Peyer's patch (tissue), 4 donors: ENCODE measurements around the gene MARK3. TPM values are rescaled to one million over a fixed set of nuclear protein-coding genes. Genes with fewer than 3 reads are reported as not detected.
"Not testable (repeated sequence)": the region's sequence is repeated elsewhere in the genome, so short reads cannot be mapped to it uniquely, and the experiment has no call there.

Source experiments
- DNase-seq, 3 donors: peaks; one replicate each; pipeline ENCODE4 v3.0.0-alpha.2; 2017 to 2019
- H3K27ac ChIP-seq, 4 donors: fragments of 200-600 bp; sonication (generic); one replicate each; pipeline ENCODE4 v1.5.1; 2016 to 2019
- H3K27me3 ChIP-seq, 2 donors: fragments of 200-600 bp; sonication (generic); one replicate each; pipeline ENCODE4 v1.5.1; 2019
- H3K36me3 ChIP-seq, 3 donors: fragments of 200-600 bp; sonication (generic); one replicate each; pipeline ENCODE4 v1.5.1; 2016 to 2019
- H3K4me1 ChIP-seq, 4 donors: fragments of 200-600 bp; sonication (generic); one replicate each; pipeline ENCODE4 v1.5.1; 2016 to 2019
- H3K4me3 ChIP-seq, 4 donors: fragments of 200-600 bp; sonication (generic); 1 replicate in 3 of 4; 2 replicates in 1 of 4; pipeline ENCODE4 v1.5.1; 2016 to 2019; ENCODE audit warnings: mild to moderate bottlenecking in 1 of 4
- H3K9me3 ChIP-seq, 4 donors: fragments of 200-600 bp; sonication (generic); one replicate each; pipeline ENCODE4 v1.5.1; 2016 to 2019; ENCODE audit warnings: mild to moderate bottlenecking in 1 of 4
- POLR2A ChIP-seq, 2 donors: fragments of 450-650 bp; IDR thresholded peaks; one replicate each; pipeline ENCODE4 v1.5.1; 2017; ENCODE audit warnings: antibody characterized with exemption in 2 of 2, mild to moderate bottlenecking in 2 of 2, moderate library complexity in 2 of 2
- total RNA-seq, 4 donors: library from RNA; depleted of rRNA; stranded (reverse); fragments of >200 nt; gene quantifications; one replicate each; pipeline ENCODE4 v1.1.0, GENCODE V29; 2016
- TF ChIP-seq, protein P1 (sequence below), 6 experiments: fragments of 450-650 bp in 4 of 6; fragments of 200-600 bp in 2 of 6; sonication (generic) in 1 of 6; IDR thresholded peaks; one replicate each; pipeline ENCODE4 v1.5.1; 2017 to 2019; ENCODE audit warnings: antibody characterized with exemption in 6 of 6, mild to moderate bottlenecking in 3 of 6, moderate library complexity in 1 of 6

The MARK3 gene
- total RNA-seq, 4 donors from 2014 or later, result 76.0 to 196 (median 99.5) TPM

DNA sequence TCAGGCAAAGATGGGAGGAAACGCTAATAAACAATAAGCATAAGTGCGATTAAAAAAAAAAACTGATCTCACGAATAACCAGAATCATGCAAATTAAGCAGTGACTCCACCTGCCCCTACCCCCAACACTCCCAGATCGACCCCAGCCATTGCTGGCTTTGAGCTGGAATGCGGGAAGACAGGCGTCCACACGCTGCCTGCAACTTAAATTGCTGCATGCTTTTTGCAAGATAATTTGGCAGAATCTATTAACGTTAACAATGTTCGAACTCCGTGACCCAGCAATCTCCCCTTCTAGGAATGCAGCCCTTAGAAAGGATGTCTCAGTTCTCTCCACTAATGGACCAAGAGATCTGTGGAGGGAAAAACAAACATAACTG is 138.3 kb downstream of the MARK3 start:
- Histone ChIP-seq H3K27ac (no peak overlapping the region), H3K9me3 (no peaks in the 10 kb centered on the region), H3K36me3 (no peaks in the 10 kb centered on the region), H3K4me3 (no peak overlapping the region), H3K4me1 (peaks cover 0 to 77% (median 33%) of the 10 kb centered on the region in 4 donors), H3K27me3 (peaks cover 0 to 6% of the 10 kb centered on the region in 2 donors)
- DNase-seq, result no peak
- TF ChIP-seq, protein P1, sequence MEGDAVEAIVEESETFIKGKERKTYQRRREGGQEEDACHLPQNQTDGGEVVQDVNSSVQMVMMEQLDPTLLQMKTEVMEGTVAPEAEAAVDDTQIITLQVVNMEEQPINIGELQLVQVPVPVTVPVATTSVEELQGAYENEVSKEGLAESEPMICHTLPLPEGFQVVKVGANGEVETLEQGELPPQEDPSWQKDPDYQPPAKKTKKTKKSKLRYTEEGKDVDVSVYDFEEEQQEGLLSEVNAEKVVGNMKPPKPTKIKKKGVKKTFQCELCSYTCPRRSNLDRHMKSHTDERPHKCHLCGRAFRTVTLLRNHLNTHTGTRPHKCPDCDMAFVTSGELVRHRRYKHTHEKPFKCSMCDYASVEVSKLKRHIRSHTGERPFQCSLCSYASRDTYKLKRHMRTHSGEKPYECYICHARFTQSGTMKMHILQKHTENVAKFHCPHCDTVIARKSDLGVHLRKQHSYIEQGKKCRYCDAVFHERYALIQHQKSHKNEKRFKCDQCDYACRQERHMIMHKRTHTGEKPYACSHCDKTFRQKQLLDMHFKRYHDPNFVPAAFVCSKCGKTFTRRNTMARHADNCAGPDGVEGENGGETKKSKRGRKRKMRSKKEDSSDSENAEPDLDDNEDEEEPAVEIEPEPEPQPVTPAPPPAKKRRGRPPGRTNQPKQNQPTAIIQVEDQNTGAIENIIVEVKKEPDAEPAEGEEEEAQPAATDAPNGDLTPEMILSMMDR (IDR thresholded peaks at IDR 0.05), result no peak
- no peak for TF ChIP-seq POLR2A (IDR thresholded peaks at IDR 0.05)

DNA sequence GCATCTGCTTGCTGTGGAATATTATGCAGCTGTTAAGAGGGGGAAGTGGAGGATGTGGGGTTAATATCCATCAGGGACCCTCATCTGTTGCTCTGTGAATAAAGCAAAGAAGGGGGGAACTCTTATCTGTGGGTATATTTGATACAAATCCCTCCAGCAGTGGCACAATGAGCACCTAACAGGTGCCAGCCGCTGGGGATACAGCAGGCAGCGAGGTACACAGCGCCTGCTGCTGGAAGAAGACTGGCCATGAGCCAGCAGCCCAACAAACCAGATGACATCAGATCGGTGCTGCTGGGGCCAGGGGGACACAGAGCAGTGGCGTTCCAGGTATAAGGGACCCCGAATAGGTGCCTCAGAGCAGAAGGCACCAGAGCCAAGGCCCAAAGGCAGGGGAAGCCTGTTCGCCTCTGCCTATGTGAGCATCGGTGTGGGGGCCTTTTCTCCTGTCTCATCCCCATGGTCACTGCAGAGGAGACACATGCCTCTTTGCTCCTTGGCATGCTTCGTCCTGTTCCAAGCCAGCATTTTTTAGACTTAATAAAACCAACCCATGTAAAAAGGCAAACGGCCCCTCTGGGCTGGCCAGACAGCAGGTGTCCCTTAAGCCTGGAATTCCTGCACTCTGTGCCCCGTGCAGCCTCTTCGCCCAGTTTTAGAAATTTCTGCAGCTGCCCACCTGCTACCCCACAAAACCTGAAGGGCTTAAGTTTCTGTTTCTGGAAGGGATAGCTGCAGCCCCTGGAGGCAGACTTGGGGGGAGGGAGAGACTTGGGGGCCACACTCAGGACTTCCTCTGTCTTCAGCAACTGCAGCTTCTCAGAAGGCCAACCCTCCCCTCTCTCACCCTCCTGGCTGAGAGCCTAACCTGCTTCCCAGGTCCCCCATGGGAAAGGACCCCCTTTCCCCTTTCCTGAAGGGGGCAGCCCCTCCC is 139.1 kb downstream of the MARK3 start:
- no peaks in the 10 kb centered on the region for H3K36me3 ChIP-seq
- no peaks in the 10 kb centered on the region for H3K9me3 ChIP-seq
- DNase-seq, result no peak
- no peak overlapping the region for H3K27ac ChIP-seq
- TF ChIP-seq, protein P1 (IDR thresholded peaks at IDR 0.05), result no peak
- TF ChIP-seq POLR2A (IDR thresholded peaks at IDR 0.05), result no peak
- H3K27me3 ChIP-seq, result peaks cover 0 to 6% of the 10 kb centered on the region in 2 donors
- peaks cover 0 to 71% (median 34%) of the 10 kb centered on the region in 4 donors for H3K4me1 ChIP-seq
- no peak overlapping the region for H3K4me3 ChIP-seq

DNA sequence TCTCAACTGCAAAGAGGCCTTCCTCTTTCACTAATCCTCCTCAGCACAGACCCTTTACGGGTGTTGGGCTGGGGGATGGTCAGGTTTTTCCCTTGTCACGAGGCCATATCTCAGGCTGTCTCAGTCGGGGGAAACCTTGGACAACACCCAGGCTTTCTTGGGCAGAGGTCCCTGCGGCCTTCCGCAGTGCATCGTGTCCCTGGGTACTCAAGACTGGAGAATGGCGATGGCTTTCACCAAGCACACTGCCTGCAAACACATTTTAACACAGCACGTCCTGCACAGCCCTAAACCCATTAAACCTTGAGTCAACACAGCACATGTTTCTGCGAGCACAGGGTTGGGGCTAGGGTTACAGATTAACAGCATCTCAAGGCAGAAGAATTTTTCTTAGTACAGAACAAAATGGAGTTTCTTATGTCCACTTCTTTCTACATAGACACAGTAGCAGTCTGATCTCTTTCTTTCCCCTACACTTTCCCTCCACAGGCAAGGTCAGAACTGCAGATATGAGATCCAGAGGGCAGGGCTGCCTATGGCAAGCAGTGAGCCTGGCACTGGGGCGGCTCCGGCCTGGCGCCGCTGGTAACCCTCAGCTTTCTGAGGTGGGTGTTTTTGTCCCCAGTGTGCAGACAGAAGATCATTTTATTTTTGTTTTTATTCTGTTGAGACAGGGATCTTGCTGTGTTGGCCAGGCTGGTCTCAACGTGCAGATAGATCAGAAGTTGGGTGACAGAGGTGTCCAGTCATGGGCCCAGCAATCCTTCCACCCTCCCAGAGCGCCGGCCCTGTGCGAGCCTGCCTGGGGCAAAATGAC is 140.4 kb downstream of the MARK3 start:
- H3K27me3 ChIP-seq, H3K9me3 ChIP-seq, DNase-seq, H3K4me3 ChIP-seq, H3K36me3 ChIP-seq, H3K27ac ChIP-seq: not testable (repeated sequence)
- peaks cover 6 to 70% (median 40%) of the 10 kb centered on the region in 4 donors for H3K4me1 ChIP-seq

DNA sequence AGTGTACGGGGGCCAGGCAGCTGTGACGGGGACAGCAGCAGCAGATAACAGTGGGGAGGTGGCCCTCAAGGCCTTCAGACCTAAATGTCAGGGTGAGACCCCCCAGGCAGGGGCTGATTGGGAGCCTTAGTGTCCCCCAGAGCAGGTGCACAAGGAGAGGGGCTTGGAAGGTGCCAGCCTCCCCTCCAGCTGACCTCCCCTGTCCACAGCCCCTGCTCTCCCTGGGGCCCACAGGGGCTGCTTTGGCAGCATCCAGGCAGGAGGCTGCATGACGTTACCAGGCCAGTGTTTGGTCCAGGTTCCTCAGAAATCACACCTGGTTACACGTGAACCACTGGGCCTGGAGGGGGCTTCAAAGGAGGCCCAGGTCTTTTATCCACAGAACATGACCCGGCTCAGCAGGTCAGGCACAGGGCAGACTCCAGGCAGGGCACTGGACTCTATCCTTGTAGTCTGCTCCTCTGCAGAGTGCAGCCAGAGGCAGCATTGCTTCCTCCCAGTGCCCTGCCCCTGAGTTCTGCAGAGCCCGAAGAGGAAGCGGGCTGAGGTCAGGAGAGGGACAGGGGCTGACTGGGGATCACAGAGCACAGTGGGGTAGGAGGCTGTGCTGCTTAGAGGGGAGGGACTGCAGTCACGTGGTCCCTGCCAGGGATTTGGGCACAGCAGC is 141.2 kb downstream of the MARK3 start:
- Histone ChIP-seq H3K27ac (no peak overlapping the region), H3K4me1 (peaks cover 6 to 75% (median 36%) of the 10 kb centered on the region in 4 donors), H3K4me3 (no peak overlapping the region), H3K27me3 (peaks cover 0 to 6% of the 10 kb centered on the region in 2 donors), H3K36me3 (no peaks in the 10 kb centered on the region), H3K9me3 (no peaks in the 10 kb centered on the region)
- DNase-seq, result no peak
- TF ChIP-seq, protein P1 (IDR thresholded peaks at IDR 0.05), result no peak
- no peak for TF ChIP-seq POLR2A (IDR thresholded peaks at IDR 0.05)

DNA sequence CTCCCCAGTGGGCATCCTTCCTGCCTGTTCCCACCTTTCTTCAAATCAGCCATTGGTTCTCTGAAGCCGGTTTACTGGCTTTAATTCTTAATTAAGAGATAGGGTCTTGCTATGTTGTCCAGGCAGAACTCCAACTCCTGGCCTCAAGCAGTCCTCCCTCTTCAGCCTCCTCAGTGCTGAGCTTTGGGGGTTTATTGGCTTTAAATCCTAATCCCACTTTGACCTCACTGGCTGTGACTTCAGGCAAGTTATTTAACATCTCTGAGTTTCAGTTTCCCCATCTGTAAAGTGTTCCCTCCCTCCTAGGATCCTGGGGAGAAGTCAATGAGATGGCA is 141.7 kb downstream of the MARK3 start:
- Histone ChIP-seq H3K9me3 (no peaks in the 10 kb centered on the region), H3K27ac (peak overlapping the region in 1 of 4 donors; percentile 75), H3K4me1 (peaks cover 6 to 71% (median 33%) of the 10 kb centered on the region in 4 donors), H3K4me3 (no peak overlapping the region), H3K36me3 (no peaks in the 10 kb centered on the region), H3K27me3 (peaks cover 0 to 4% of the 10 kb centered on the region in 2 donors)
- DNase-seq, result no peak
- TF ChIP-seq POLR2A (IDR thresholded peaks at IDR 0.05), result no peak

DNA sequence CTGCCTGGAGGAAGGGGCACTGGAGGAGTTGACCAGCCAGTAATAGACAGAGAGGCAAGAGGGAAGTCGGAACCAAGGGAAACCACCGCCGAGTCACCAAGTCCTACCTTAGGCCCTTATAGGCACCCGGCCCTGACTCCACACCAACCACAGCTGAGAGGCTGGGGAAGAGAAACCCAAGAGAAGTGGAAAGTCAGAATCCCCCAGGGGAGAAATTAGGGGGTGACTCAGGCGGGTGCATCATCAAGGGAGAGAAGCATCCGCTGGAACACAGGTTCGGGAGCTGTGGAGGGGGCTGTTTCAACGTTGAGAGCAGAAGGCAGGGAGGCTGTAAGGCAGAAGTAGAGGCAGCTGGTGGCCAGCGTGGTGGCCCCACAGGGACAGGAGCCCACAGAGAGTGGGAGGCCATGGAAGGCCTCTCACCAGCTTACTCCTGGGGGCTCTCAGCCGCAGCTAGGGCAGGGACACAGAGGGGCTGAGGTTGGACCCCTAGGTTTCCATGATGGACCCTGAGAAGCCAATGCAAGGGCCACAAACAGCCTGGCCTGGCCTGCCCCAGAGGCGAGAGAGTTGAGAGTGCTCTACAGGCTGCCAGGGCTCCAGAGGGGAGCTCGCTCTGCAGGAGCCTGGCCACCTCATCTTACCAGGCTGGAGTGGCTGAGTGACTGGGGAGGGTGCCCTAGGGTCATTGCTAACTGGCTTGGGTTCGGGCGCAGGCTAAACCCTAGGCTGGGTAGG is 142.4 kb downstream of the MARK3 start:
- TF ChIP-seq, protein P1 (IDR thresholded peaks at IDR 0.05), result no peak
- TF ChIP-seq POLR2A (IDR thresholded peaks at IDR 0.05), result no peak
- Histone ChIP-seq H3K4me3 (peak overlapping the region in 3 of 4 donors; percentile 15 to 96 (median 70)), H3K27ac (peak overlapping the region; percentile 71 to 86 (median 78)), H3K36me3 (no peaks in the 10 kb centered on the region), H3K9me3 (no peaks in the 10 kb centered on the region), H3K27me3 (no peaks in the 10 kb centered on the region), H3K4me1 (peaks cover 6 to 72% (median 27%) of the 10 kb centered on the region in 4 donors)
- peak in 2 of 3 donors; percentile 69 to 74 for DNase-seq
